GM23338 (cell line): Measurements from ENCODE around the gene RSPO3. TPM values are rescaled to one million over a fixed set of nuclear protein-coding genes. Genes with fewer than 3 reads are reported as not detected.

Experiments used
- CREB1 ChIP-seq: fragments of 250-450 bp; sonication (Bioruptor Pico); IDR thresholded peaks from 2 replicates; pipeline ENCODE4 v1.5.0; 2020; ENCODE audit warnings: low read depth, mild to moderate bottlenecking, moderate library complexity
- EZH2phosphoT487 ChIP-seq: fragments of 200-600 bp; sonication (generic); IDR thresholded peaks from one replicate; pipeline ENCODE4 v1.8.1; 2018; ENCODE audit warnings: antibody characterized with exemption; ENCODE audit not compliant: unreplicated experiment
- JUNB ChIP-seq: IDR thresholded peaks from one replicate; pipeline ENCODE4 v1.6.1; 2016; ENCODE audit warnings: antibody characterized with exemption; ENCODE audit not compliant: unreplicated experiment
- NANOG ChIP-seq: IDR thresholded peaks from 2 replicates; pipeline ENCODE4 v1.6.1; 2016; ENCODE audit warnings: antibody characterized with exemption, borderline replicate concordance
- REST ChIP-seq: IDR thresholded peaks from one replicate; pipeline ENCODE4 v1.6.1; 2018; ENCODE audit warnings: antibody characterized with exemption; ENCODE audit not compliant: unreplicated experiment
- STAT1 ChIP-seq: IDR thresholded peaks from one replicate; pipeline ENCODE4 v1.6.1; 2016; ENCODE audit warnings: antibody characterized with exemption; ENCODE audit not compliant: unreplicated experiment
- ZNF462 ChIP-seq: fragments of 250-450 bp; sonication (Bioruptor Pico); IDR thresholded peaks from 2 replicates; pipeline ENCODE4 v1.5.0; 2020; ENCODE audit warnings: mild to moderate bottlenecking, moderate library complexity
- polyA plus RNA-seq: library from polyadenylated mRNA; unstranded; fragments of >200 nt; fragmentation: Nextera tagmentation; extraction: Ambion mirVana; gene quantifications from 2 replicates; pipeline ENCODE4 v1.2.1, GENCODE V29; 2016
- total RNA-seq: library from RNA; depleted of rRNA; stranded (reverse); fragments of >200 nt; shearing (Covaris generic); gene quantifications from 2 replicates; pipeline ENCODE4 v1.2.3, GENCODE V29; 2014
- TF ChIP-seq, protein P1 (sequence below): IDR thresholded peaks from 2 replicates; pipeline ENCODE4 v1.6.1; 2016; ENCODE audit warnings: antibody characterized with exemption

The RSPO3 gene
- total and polyA plus RNA-seq, 2 experiments from 2014 or later, result not detected

DNA sequence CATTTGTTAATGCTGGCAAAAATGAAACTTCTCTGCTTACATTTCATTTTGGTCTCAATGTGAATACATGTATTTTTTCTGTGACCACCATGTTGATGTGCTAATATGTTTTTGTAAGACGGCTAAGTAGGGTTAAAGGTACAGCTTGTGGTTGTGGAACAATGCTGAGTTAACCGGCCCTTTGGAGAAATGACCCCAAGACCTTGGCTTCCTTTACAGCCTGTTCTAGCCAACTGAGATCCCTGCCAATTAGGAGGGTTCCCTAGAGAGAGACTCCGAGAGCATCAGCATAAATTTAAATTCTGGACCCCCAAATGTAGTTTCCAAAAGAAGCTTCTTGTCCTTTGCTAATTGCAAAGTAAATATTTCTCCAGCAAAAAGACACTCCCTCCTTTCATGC lies 44.4 kb downstream of the RSPO3 start (continued):
- no peak for TF ChIP-seq ZNF462
- no peak for TF ChIP-seq CREB1 (CRISPR knock-in tag)
- TF ChIP-seq STAT1, result no peak
- TF ChIP-seq, protein P1, sequence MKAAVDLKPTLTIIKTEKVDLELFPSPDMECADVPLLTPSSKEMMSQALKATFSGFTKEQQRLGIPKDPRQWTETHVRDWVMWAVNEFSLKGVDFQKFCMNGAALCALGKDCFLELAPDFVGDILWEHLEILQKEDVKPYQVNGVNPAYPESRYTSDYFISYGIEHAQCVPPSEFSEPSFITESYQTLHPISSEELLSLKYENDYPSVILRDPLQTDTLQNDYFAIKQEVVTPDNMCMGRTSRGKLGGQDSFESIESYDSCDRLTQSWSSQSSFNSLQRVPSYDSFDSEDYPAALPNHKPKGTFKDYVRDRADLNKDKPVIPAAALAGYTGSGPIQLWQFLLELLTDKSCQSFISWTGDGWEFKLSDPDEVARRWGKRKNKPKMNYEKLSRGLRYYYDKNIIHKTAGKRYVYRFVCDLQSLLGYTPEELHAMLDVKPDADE, result no peak
- TF ChIP-seq JUNB, result no peak
- TF ChIP-seq EZH2phosphoT487, result no peak
- no peak for TF ChIP-seq NANOG
- TF ChIP-seq REST, result no peak
